NCI-H1048 (cell line): ENCODE measurements around the gene IPO13.

Source experiments
- DNase-seq: peaks from one replicate; lab custom pipeline; 2025; lab: John Stamatoyannopoulos, UW

IPO13 gene

GRCh38 chr1:43990271-43991199, 43.8 kb downstream of the IPO13 start:
- no peak for DNase-seq

GRCh38 chr1:43991200-43991475, 44.4 kb downstream of the IPO13 start:
- no peak for DNase-seq

- peak; percentile 67 for DNase-seq
These were observed 44.9 kb downstream of the IPO13 start, which contains the start of gene CCDC24 for GRCh38 chr1:43991476-43992231. TSS of gene CCDC24 (plus strand) at chr1:43991599. CDS start at chr1:43991879, 280 bp downstream.

- DNase-seq, result no peak
These were observed 45.7 kb downstream of the IPO13 start for GRCh38 chr1:43992232-43992995.

- DNase-seq, result no peak
These were observed 46.6 kb downstream of the IPO13 start for GRCh38 chr1:43993206-43993914.

- DNase-seq, result no peak
These were observed 47.3 kb downstream of the IPO13 start for GRCh38 chr1:43994071-43994470.

- DNase-seq, result no peak
These were observed 48.3 kb downstream of the IPO13 start for GRCh38 chr1:43994794-43995790.

- no peak for DNase-seq
These were observed 49.4 kb downstream of the IPO13 start for GRCh38 chr1:43995984-43996732.

GRCh38 chr1:43996733-43997115, 50.0 kb downstream of the IPO13 start:
- no peak for DNase-seq

- DNase-seq, result no peak
These were observed 50.7 kb downstream of the IPO13 start for GRCh38 chr1:43997295-43997999.

GRCh38 chr1:43998000-43998378, 51.2 kb downstream of the IPO13 start:
- DNase-seq, result no peak

- no peak for DNase-seq
These were observed 52.7 kb downstream of the IPO13 start for GRCh38 chr1:43999455-43999854.

GRCh38 chr1:44000122-44000665, 53.4 kb downstream of the IPO13 start:
- DNase-seq, result no peak

GRCh38 chr1:44002165-44002564, 55.4 kb downstream of the IPO13 start:
- no peak for DNase-seq

- no peak for DNase-seq
These were observed 55.9 kb downstream of the IPO13 start for GRCh38 chr1:44002606-44003157.

- DNase-seq, result no peak
These were observed 61.5 kb downstream of the IPO13 start for GRCh38 chr1:44008259-44008658.

GRCh38 chr1:44010935-44011471, 64.3 kb downstream of the IPO13 start:
- no peak for DNase-seq

- no peak for DNase-seq
These were observed 65.7 kb downstream of the IPO13 start for GRCh38 chr1:44012404-44012803.
